ENCODE data around the gene CLEC16A.

CLEC16A gene

GRCh38 chr16:11145819-11146211 is 201.5 kb downstream of the CLEC16A start:
- TF ChIP-seq ZBTB7A (IDR thresholded peaks at IDR 0.05; ENCODE audit: low read depth) (no peak), YY1 (IDR thresholded peaks at IDR 0.05; ENCODE audit: low read depth) (no peak), CEBPB (IDR thresholded peaks at IDR 0.05) (no peak), NFIC (IDR thresholded peaks at IDR 0.05) (no peak), EP300 (IDR thresholded peaks at IDR 0.05; ENCODE audit: borderline replicate concordance) (no peak), TAF1 (IDR thresholded peaks at IDR 0.05; ENCODE audit: low read depth) (no peak), FOXM1 (IDR thresholded peaks at IDR 0.05; ENCODE audit: borderline replicate concordance, low read depth) (no peak), MAX (IDR thresholded peaks at IDR 0.05) (no peak)
- TF ChIP-seq, protein P1, sequence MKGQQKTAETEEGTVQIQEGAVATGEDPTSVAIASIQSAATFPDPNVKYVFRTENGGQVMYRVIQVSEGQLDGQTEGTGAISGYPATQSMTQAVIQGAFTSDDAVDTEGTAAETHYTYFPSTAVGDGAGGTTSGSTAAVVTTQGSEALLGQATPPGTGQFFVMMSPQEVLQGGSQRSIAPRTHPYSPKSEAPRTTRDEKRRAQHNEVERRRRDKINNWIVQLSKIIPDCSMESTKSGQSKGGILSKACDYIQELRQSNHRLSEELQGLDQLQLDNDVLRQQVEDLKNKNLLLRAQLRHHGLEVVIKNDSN (IDR thresholded peaks at IDR 0.05), result no peak
- TF ChIP-seq, protein P2, sequence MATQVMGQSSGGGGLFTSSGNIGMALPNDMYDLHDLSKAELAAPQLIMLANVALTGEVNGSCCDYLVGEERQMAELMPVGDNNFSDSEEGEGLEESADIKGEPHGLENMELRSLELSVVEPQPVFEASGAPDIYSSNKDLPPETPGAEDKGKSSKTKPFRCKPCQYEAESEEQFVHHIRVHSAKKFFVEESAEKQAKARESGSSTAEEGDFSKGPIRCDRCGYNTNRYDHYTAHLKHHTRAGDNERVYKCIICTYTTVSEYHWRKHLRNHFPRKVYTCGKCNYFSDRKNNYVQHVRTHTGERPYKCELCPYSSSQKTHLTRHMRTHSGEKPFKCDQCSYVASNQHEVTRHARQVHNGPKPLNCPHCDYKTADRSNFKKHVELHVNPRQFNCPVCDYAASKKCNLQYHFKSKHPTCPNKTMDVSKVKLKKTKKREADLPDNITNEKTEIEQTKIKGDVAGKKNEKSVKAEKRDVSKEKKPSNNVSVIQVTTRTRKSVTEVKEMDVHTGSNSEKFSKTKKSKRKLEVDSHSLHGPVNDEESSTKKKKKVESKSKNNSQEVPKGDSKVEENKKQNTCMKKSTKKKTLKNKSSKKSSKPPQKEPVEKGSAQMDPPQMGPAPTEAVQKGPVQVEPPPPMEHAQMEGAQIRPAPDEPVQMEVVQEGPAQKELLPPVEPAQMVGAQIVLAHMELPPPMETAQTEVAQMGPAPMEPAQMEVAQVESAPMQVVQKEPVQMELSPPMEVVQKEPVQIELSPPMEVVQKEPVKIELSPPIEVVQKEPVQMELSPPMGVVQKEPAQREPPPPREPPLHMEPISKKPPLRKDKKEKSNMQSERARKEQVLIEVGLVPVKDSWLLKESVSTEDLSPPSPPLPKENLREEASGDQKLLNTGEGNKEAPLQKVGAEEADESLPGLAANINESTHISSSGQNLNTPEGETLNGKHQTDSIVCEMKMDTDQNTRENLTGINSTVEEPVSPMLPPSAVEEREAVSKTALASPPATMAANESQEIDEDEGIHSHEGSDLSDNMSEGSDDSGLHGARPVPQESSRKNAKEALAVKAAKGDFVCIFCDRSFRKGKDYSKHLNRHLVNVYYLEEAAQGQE (IDR thresholded peaks at IDR 0.05; ENCODE audit: low read depth), result no peak

DNA sequence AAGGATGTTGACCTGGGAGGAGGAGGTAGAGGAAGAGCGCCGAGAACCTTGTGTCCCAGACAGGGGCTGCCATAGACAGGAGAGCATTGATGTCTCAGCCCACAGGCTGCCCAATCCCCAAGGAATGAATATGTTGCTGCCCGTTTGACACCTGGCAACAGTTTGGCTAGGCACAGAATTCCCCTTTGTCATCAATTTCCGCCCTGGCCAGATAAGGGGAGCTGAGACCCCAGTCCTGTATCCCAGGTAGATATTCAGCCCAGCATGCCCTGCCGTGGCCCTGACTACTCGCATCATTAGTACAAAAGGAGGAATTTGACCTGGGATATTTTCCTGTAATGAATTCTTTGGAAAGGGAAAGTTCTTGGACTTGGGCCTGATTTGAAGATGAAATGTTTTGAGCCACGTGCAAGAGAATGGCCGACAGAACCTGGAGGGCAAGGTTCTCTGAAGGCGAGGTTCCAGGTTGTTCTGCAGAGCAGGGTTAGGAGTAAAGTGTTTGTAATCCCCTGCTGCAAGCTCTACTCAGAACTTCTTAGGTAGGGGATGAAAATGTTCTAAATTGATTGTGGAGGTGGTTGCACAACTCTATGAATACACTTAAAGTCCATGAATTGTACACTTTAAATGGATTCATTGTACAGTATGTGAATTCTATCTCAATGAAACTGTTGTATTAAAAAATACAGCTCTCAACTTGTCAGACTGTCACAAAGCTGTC is 202.8 kb downstream of the CLEC16A start:
- TF ChIP-seq TAF1 (IDR thresholded peaks at IDR 0.05; ENCODE audit: low read depth), result no peak

DNA sequence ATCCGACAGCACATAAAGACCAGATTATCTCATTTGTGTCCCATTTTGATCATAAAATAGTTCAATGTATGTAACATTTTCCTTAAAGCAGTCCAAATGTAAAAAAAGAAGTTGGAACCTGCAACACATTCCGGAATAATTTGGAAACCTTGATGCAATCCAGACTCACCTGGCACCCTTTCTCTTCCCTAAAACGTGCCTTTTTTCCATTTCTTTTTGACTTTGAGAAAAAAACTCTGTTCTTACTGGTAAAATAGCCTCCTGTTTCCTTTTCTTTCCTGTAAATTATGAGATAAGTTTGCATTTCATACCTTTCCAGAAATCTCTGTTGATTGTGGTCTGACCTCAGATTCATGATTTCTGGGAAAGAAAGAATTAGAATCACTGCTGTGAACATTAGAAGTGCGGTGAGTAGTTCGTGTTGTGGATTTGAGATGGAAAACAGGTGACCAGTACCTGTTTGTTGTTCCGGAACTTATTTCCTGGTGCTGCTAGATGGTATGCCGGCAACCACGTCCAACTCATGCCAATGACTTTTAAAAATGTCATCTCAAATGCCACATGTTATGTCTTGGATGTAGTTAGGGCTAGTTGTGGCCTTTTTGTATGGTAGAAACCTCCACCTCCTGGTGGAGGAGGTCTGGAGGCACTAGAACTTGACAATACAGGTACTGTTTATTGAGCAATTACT is 203.5 kb downstream of the CLEC16A start:
- TF ChIP-seq FOXM1 (IDR thresholded peaks at IDR 0.05; ENCODE audit: borderline replicate concordance, low read depth), result no peak
- no peak for TF ChIP-seq EGR1 (IDR thresholded peaks at IDR 0.05)
- TF ChIP-seq YY1 (IDR thresholded peaks at IDR 0.05; ENCODE audit: low read depth), result no peak
- TF ChIP-seq, protein P2 (IDR thresholded peaks at IDR 0.05; ENCODE audit: low read depth), result no peak
- no peak for TF ChIP-seq RAD21 (IDR thresholded peaks at IDR 0.05; ENCODE audit: low read depth)
- TF ChIP-seq, protein P1 (IDR thresholded peaks at IDR 0.05), result no peak
- TF ChIP-seq EP300 (IDR thresholded peaks at IDR 0.05; ENCODE audit: borderline replicate concordance), result no peak
- TF ChIP-seq NFIC (IDR thresholded peaks at IDR 0.05), result no peak
- no peak for TF ChIP-seq CREB1 (IDR thresholded peaks at IDR 0.05; ENCODE audit: low read depth)
- no peak for TF ChIP-seq CEBPB (IDR thresholded peaks at IDR 0.05)

GRCh38 chr16:11149011-11149616 is 204.8 kb downstream of the CLEC16A start:
- TF ChIP-seq YY1 (IDR thresholded peaks at IDR 0.05; ENCODE audit: low read depth), result no peak
- TF ChIP-seq EP300 (IDR thresholded peaks at IDR 0.05; ENCODE audit: borderline replicate concordance), result no peak
- TF ChIP-seq ZBTB7A (IDR thresholded peaks at IDR 0.05; ENCODE audit: low read depth), result no peak
- TF ChIP-seq CEBPB (IDR thresholded peaks at IDR 0.05), result no peak
- TF ChIP-seq, protein P2 (IDR thresholded peaks at IDR 0.05; ENCODE audit: low read depth), result no peak
- TF ChIP-seq RAD21 (IDR thresholded peaks at IDR 0.05; ENCODE audit: low read depth), result no peak

- TF ChIP-seq YY1 (IDR thresholded peaks at IDR 0.05; ENCODE audit: low read depth) (no peak), TAF1 (IDR thresholded peaks at IDR 0.05; ENCODE audit: low read depth) (no peak), MAX (IDR thresholded peaks at IDR 0.05) (no peak), CEBPB (IDR thresholded peaks at IDR 0.05) (no peak), ZBTB7A (IDR thresholded peaks at IDR 0.05; ENCODE audit: low read depth) (no peak), EGR1 (IDR thresholded peaks at IDR 0.05) (no peak), RAD21 (IDR thresholded peaks at IDR 0.05; ENCODE audit: low read depth) (no peak), CREB1 (IDR thresholded peaks at IDR 0.05; ENCODE audit: low read depth) (no peak), TCF12 (IDR thresholded peaks at IDR 0.05; ENCODE audit: low read depth) (no peak), TEAD4 (IDR thresholded peaks at IDR 0.05) (no peak), EP300 (IDR thresholded peaks at IDR 0.05; ENCODE audit: borderline replicate concordance) (no peak), NFIC (IDR thresholded peaks at IDR 0.05) (no peak), FOXM1 (IDR thresholded peaks at IDR 0.05; ENCODE audit: borderline replicate concordance, low read depth) (no peak)
- TF ChIP-seq, protein P2 (IDR thresholded peaks at IDR 0.05; ENCODE audit: low read depth), result no peak
- TF ChIP-seq, protein P1 (IDR thresholded peaks at IDR 0.05), result no peak
Observed at GRCh38 chr16:11150190-11150589, 205.8 kb downstream of the CLEC16A start.
